Renal cortical epithelial cell (primary cell): ENCODE results near the gene ABTB1. TPM values are rescaled to one million over a fixed set of nuclear protein-coding genes. Genes with fewer than 3 reads are reported as not detected.
"Not testable (repeated sequence)": the region's sequence is repeated elsewhere in the genome, so short reads cannot be mapped to it uniquely, and the experiment has no call there.

ENCODE experiments used
- DNase-seq: peaks from one replicate; pipeline ENCODE4 v3.0.0-alpha.2; 2011; ENCODE audit warnings: low read depth
- total RNA-seq: library from RNA; depleted of rRNA; stranded (reverse); fragments of >200 nt; gene quantifications from 2 replicates; pipeline ENCODE4 v1.2.3, GENCODE V29; 2014

The ABTB1 gene
- total RNA-seq, 1 donor from 2014 or later: 13.5 TPM

- DNase-seq: no peak
Observed at GRCh38 chr3:127650236-127650635, 22.5 kb upstream of the ABTB1 start.

DNA sequence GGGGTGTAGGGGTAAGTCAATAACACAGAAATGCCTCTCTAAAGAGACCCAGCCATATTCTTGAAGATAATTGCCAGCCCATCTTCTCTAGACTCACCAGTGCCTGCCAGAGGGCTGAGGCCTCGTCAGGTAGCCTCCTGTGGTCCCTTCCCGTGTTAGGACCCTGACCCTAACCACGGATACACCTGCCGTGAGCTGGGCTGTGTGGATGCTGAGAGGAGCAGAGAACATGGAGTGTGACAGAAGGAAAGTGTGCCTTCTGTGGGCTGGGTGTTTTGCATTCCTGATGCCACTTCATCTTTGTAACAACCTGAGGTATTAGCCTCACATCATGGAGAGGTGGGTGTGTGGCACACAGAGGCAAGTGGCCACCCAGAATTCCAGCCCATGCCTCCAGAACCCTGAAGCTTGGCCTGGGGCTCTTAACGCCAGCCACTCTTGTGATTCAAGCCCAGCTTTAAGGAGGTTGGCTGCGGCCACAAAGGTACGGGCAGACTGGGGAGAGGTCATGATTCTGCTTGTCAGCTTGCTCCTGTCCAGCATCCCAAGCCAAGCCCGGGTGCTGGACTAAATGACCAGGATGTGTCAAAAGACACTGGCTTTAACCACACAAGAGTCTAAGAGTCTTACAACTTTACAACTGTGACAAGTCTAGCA, 21.1 kb upstream of the ABTB1 start:
- DNase-seq: no peak

DNA sequence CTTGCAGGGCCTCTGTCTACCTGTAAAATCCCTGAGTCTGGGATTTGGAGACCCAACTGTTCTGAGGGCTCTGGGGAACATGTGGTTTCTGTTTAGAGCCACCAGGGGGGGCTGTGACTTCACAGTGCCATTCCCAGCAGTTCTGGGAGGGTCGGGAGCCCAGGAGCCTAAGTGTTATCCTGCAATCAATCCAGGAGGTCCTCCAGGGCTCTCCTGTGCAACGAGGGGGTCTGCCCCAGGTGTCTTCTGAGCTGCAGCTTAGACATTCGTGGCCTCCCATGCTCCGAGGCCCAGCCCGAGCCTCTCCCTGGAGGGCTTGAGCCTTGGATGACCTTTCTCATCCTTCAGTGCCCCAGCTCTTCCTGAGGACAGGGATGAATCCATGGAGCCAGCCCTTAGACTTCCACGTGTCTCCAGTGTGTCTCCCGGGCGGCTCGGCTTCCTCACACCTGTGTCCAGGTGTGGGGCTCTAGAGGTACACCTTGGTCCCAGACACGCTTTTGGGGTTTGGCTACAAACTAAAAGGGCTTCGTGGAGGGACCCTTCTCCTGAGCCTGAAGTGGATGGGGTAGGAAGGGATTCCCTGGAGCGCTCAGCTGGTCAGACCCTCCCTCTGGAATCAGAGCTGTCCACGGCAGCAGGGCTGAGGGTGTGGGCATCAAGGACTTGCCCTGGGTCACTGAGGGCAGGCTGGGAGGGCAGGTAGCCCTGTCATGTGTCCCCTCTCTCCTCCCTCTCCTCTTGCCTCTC, 20.3 kb upstream of the ABTB1 start:
- DNase-seq: peak; percentile 32

DNA sequence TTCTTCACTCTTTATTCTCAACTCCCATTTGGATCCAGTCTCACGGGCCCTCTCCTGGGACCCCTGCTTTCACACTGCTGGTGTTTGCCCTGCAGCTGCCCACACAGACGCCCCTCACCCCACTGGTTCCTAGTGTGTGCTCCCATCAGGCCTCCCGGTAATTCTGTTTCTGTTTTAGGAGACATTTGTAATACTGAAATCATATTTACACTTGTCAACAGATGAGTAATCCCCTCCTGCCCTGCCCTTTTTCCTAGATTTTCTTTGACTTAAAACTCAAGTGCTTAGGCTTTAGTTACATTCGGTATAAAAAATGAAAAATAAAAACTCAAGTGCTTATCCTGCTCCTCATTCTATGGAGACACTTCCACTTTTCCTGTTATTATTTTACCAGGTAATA, 18.4 kb upstream of the ABTB1 start:
- DNase-seq: no peak

DNA sequence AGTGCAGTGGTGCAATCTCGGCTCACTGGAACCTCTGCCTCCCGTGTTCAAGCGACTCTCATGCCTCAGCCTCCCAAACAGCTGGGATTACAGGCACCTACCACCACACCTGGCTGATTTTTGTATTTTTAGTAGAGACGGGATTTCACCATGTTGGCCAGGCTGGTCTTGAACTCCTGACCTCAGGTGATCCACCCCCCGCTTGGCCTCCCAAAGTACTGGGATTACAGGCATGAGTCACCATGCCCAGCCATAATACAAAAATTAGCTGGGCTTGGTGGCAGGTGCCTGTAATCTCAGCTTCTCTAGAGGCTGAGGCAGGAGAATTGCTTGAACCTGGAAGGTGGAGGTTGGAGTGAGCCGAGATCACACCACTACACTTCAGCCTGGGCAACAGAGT, 17.8 kb upstream of the ABTB1 start:
- DNase-seq: not testable (repeated sequence)

- DNase-seq: no peak
Observed at GRCh38 chr3:127655641-127656040, 17.1 kb upstream of the ABTB1 start.

- DNase-seq: no peak
Observed at GRCh38 chr3:127656906-127657305, 15.8 kb upstream of the ABTB1 start.

GRCh38 chr3:127658234-127658633, 14.5 kb upstream of the ABTB1 start:
- DNase-seq: no peak

GRCh38 chr3:127660621-127661251, 12.0 kb upstream of the ABTB1 start:
- no peak for DNase-seq

- DNase-seq: no peak
Observed at GRCh38 chr3:127661600-127661999, 11.2 kb upstream of the ABTB1 start.

DNA sequence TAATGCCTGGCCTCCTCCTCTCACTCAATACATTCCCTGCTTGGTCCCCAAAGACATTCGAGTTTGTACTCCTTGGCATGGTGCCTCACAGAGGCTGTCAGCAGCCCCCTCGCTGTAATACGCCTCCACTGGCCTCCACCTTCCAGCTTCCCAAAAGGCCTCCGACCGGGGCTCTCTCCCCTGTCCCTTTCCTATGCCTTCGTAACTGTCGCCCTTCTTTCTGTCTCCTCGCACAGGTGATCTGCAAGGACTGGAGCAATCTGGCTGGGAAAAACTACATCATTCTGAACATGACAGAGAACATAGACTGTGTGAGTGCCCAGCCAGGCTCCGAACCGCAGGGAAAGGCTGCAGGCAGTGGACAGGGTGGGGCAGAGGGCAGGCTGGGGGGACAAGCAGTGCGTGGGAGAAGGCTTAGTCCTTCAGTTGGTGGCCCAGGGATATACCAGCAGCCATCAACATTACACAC, 10.7 kb upstream of the ABTB1 start:
- DNase-seq: no peak

DNA sequence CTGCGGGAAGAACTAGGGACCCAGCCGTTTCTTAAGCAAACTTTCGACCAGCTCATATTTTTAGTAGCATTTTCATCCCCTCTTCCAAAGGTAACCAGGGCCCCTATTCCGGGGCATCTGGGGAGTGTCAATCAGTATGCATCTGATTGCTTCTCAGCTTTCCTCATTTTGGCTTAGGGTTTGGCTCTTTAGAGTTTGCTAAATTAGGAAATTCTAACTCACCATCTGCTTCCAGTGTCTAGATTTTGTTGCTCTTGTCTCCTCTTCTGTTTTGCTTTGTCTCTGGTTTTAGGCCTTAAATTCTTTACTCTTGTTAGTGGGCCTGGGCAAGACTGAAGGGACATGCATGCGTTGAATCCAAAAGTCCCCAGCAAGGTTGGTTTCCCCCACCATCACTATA, 9.6 kb upstream of the ABTB1 start:
- no peak for DNase-seq

GRCh38 chr3:127665165-127665564, 7.6 kb upstream of the ABTB1 start:
- DNase-seq: no peak

- no peak for DNase-seq
Observed at GRCh38 chr3:127665586-127665985, 7.2 kb upstream of the ABTB1 start.

GRCh38 chr3:127666676-127667075, 6.1 kb upstream of the ABTB1 start:
- DNase-seq: no peak

DNA sequence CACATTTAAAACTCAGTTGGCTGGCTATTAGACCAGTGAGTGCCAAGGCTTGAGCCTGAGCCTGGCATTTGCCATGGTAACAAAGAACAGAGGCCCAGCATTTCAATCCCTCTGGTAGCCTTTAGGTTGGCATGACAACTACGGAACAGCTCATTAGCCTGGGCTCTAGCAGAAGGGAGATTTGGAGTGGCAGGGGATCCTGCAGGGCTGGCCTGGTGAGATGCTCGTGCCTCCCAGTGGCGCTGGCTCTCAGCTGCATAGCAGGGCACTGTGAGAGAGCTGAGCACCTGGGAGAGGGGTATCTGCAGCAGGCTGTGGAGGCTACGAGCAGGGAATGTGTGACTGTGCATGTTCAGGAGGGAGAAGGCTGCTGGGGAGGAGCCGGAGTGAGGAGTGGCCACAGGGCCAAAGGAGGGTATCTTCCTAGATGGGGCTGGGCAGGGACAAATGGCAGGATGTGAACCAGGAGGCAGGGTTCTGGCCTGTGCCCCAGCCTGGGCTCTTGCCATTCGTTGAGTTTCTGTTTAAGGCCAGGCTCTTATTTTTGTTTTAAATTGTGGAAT, 5.6 kb upstream of the ABTB1 start:
- DNase-seq: no peak

- no peak for DNase-seq
Observed at GRCh38 chr3:127668906-127669305, 3.8 kb upstream of the ABTB1 start.

GRCh38 chr3:127669541-127670228, 3.1 kb upstream of the ABTB1 start:
- no peak for DNase-seq

- DNase-seq: no peak
Observed at GRCh38 chr3:127670229-127670559, 2.6 kb upstream of the ABTB1 start.

GRCh38 chr3:127670761-127671522, 1.8 kb upstream of the ABTB1 start:
- no peak for DNase-seq
